ENCODE measurements around the gene JAG2.

- TF ChIP-seq CTCF (IDR thresholded peaks at IDR 0.05; ENCODE audit: low read length) = peak; percentile 99
- TF ChIP-seq EZH2 (IDR thresholded peaks at IDR 0.05; ENCODE audit: borderline replicate concordance, low read length) = no peak
Measured at GRCh38 chr14:105203057-105203531, 34.5 kb upstream of the JAG2 start.
